Urothelium cell line (cell line): Measurements from ENCODE around the gene SPRED1.

Experiments used
- DNase-seq: peaks from one replicate; pipeline ENCODE4 v3.0.0; 2011; ENCODE audit warnings: low spot score, mixed read lengths
- FAIRE-seq: peaks from 2 replicates; lab custom pipeline; 2011; peaks lifted over from hg19 to GRCh38; lab: Jason Lieb, UNC

The SPRED1 gene

DNA sequence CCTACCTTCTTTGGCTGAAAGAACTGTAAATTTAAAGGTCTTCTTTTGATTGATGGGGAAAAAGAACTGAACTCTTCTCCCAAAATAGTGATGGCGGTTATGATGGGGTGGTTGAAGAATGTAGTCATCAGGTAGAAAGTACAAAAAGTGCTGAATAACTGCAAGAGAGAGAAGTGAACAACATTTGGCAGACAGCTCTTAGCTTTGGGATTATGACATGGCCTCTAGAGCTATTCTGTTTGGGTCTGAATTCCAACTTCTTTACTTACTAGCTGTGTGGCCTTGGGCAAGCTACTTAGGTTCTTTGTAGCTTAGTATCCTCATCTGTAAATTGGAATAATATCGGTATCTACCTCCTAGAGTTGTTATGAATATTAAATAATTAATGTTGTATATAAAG is 91.7 kb downstream of the SPRED1 start:
- DNase-seq, result no peak
- no peak for FAIRE-seq

DNA sequence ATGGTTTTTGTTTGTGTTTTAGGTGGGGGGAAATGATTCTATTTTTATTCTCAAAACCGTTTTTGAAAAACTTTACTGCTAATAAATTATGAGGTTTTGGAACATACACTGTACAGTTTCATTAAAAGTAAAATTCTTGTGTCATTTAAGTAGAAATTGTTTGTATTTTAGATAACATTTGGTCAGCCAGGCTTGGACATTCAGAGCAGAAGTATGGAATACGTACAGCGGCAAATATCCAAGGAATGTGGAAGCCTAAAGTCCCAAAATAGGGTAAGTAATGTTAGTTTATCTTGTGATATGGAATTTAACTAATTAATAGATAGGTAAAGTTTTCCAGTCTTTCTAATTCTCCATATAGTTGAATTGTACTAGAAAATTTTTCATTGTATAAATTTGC is 96.6 kb downstream of the SPRED1 start:
- FAIRE-seq, result no peak
- no peak for DNase-seq

DNA sequence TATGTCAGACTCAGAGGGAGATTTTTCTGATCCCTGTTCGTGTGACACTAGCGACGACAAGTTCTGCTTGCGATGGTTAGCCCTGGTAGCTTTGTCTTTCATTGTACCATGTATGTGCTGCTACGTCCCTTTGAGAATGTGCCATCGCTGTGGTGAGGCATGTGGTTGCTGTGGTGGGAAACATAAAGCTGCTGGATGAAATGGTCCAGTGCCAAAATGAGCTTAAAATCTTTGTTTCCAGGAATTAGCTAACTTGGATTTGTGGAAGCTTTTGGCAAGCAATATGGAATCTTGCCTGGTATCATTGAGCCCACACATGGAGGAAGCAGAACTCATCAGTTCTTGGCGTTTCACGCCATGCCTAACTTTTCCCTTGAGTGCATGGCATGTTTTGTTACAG is 98.8 kb downstream of the SPRED1 start:
- no peak for DNase-seq
- no peak for FAIRE-seq

DNA sequence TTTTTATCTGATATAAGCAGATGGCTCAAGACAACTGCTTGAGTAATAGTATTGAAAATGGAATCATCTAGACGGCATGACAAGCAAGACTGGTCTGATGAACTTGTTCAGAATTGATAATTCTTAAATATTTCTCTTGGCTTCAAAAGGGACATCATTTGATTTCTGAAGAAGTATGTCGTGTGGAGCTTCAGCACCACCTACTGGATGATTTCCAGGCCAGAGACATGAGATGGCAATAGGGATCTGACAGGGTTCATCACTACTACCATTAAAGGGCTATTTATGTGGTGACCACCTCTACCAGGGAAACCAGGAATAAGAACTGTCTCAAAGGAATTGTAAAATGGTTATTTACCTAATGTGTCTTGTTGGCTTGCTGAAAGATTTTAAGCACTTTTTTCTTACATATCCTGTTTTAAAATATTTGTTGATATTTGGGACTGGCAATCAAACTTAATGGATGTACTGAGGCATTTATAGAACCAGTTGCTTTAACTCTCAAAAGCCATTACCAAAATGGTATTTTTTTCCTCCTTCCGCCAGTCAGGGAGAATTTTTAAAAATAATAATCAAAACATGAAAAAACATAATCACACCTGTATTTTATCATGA is 101.8 kb downstream of the SPRED1 start:
- peak; percentile 27 for DNase-seq
- no peak for FAIRE-seq

DNA sequence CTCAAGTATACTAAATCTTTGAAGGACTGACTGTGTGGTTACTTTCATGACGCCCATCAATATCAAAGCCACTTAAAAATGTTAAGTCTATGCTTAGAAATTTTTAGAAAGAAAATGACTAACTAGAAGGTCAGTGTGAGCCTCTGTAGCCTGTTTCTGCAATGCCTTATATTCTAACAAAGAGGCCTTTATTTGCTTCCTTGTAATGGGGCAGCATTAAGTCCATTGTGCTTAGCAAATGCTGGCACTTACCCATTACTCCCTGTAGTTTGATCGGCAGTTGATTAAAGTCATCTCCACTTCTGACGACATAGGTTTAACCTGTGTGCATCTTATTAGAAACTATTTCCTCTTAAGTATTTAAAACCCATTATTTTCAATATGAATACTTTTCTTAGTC is 109.7 kb downstream of the SPRED1 start:
- FAIRE-seq, result no peak

DNA sequence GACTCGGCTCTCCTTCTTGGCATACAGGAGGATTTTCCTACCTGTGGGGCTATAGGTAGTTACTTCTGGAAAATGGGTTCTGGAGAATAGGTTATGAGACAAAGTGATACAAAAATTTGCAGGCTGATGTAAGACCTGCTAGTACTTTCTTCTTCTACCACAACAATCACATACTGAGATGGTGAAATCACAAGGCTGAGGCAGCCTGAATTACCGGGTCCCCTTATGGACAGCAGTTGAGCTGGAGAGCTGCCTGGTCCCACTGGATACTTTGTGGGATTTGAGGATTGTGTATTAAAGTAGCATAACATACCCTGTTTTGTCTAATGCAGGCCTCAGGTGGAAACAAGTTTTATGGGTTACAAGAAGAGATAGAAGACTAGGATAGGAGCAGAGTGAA is 114.8 kb downstream of the SPRED1 start:
- FAIRE-seq (no peak), DNase-seq (no peak)

More for the DNA sequence above, 109.7 kb downstream of the SPRED1 start:
- DNase-seq, result no peak

DNA sequence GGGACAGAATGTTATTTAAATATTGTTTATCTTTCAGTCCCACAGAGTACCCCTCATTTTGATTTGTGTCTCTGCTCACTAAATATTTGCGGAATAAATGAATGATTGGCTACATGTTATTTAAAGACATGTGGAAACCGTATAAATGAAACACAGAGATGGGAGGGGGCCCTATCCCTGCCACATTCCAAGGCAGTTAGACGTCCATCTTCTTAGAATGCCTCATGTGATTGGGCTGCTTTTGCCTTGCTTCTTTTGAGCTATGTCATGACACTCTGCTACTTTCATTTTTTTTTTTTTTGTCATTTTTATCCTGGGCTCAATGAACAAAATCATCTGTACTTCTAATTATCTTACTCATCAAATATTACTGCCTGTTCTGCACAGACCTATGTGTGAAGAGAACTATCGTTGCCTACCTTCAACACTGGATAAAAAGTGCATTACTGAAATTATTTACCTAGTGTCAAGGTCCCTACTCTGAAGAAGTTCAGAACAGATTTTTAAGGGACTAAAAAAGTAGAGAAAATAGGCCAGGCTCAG is 117.4 kb downstream of the SPRED1 start:
- DNase-seq, result no peak

DNA sequence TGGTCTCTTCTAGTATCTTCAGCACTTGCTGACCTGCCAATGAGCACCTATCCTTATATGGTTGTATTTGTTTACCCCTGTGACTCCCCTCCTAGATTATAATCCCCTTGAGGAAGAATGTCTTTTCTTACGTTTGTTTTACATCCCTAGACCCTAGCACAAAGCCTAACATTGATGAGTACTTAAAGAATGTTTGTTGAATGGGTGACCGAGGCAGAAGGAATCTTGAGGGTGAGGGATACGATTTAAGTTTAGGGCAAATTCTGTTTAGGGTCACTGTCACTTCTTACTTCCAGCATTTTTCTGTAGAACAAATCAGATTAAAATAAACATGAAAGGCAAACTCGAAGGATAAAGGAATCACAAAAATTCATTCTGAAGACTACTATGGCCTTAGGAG is 120.4 kb downstream of the SPRED1 start:
- DNase-seq, result no peak
- no peak for FAIRE-seq

More for the DNA sequence above, 117.4 kb downstream of the SPRED1 start:
- no peak for FAIRE-seq

DNA sequence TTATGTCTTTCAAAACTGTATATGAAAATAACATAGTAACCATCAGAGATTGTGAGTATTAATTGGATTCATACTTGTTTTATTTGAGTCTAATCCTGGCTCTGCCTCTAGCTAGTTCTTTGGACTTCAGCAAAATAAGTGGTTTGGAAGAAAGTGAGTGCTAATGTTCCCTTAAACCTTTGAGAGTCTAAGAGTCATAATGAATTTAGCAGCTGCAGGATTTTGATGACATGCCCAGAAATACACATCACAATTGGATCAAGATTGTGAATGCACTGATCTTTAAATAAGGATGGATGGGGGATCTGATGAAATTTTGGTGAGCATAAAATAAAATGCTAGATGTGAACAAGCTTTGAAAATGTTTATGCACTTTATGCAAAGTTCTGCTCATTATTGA is 121.4 kb downstream of the SPRED1 start:
- FAIRE-seq (no peak), DNase-seq (no peak)

DNA sequence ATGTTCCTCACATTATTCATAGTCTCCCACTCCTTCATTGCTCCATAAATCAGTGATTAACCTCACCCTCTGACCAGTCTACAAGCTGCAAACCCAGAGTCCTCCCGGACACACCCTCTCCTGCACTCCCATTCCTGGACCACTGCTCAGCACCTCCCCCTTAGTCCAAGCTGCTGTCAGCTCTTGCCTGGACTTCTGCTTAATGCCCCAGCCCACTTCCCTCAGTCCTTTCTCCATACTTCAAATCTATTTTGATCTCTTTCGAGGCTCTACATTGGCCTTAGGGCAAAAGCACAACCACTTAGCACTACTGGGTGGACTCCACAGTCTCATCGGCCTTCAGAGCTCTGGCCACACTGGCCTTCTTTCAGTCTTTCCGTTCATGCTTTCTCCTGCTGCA is 121.9 kb downstream of the SPRED1 start:
- FAIRE-seq, result no peak

DNA sequence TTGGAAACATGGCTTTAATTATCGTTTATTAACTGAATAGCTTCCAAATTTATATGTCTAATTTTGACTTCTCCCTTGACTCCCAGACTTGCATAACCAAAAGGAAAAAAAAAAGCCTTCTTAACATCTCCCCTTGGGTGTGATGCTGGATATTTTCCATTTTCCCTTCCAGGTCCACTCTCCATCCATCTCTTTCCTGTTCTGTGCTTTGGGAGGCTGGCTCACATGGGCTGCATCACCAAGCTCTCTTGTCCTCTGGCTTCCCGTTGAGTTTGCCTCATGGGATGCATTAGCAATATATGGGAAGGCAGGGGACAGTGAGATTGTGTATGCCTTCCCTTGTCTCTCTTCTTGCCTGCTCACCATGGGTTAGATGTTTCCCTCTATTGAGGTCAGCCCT is 123.4 kb downstream of the SPRED1 start:
- no peak for DNase-seq
- FAIRE-seq, result no peak

More for the DNA sequence above, 121.9 kb downstream of the SPRED1 start:
- no peak for DNase-seq

DNA sequence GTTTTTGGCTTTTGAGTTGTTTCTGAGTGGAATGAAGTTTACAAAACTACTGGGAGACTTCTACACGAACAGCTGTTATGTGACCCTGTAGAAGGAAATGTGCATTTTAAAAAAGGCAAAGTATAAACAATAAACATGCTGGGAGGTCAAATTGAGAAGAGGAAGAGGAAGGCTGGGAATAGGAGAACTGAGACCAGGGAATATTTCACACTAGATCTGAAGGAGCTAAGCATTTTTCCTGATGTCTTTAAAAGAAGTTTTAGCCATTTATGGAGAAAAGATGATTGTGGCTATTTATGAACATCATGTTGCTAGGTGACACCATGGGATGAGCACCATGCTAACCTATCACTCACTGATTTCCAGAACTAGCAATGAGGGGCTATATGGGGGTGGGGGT is 125.0 kb downstream of the SPRED1 start:
- DNase-seq (no peak), FAIRE-seq (no peak)

DNA sequence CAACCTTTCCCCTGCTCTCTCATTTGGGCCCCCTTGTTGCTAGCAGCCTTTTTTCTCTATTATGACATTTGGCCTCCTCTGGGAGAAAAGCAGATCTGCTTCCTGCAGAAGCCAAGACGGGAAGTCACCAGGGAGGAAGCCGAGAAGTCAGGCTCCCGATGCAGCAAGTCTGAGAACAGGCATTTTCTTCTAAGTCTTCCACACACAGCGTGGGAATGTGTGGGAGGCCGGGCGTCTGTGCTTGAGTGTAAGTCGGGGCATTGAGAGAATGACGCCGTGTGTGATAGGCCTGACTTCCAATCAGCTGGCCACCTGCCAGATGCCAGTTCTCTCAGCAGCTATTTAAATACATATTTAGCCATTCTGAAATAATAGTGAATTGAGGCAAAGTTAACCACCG is 125.5 kb downstream of the SPRED1 start:
- no peak for DNase-seq
- no peak for FAIRE-seq

DNA sequence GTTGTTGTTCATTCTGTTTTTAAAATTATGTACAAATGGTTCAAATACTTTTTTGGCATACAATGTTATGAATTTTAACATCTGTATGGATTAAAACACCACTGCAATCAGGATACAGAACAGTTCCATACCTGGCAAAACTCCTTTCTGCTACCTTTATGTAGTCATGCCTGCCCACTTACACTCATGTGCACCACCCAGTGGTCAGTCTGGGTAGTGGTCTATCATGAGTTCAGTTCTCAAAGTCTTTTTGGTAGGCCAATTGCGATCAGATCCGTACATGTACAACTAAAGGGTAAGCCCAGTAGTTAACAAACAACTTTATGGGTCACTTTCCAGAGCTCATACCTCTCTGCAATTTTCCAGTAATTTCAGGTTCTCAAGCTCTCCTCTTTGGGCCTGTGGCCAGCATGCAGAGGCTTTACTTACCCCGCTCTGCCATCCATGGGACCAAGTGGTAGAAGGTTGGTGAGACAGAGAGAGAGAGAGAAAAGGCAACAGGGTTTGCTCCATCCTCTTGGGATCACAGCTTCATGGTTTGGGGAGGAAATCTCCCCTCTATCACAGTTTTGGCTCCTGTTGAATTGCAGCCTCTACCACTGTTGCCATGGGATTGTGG is 137.4 kb downstream of the SPRED1 start:
- peak; percentile 91 for FAIRE-seq
- DNase-seq, result peak; percentile 66

DNA sequence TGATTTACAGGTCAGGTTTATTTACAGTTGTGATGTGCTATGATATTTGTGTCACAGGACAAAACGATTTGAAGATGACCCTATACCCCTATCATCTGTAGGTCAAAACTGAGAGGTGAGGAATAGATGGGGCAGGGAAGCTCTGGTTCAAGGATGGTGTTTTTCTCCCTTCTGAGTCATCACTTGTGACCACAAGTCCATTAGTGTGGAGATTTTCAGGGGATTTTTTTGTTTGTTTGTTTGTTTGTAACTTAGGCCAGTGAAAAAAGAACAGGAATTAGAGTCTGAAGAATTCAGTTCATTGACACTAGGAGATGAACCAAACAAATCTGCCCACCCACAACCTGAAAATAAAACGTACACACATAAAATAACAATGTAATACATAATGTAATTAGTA is 138.6 kb downstream of the SPRED1 start:
- FAIRE-seq (no peak), DNase-seq (no peak)

DNA sequence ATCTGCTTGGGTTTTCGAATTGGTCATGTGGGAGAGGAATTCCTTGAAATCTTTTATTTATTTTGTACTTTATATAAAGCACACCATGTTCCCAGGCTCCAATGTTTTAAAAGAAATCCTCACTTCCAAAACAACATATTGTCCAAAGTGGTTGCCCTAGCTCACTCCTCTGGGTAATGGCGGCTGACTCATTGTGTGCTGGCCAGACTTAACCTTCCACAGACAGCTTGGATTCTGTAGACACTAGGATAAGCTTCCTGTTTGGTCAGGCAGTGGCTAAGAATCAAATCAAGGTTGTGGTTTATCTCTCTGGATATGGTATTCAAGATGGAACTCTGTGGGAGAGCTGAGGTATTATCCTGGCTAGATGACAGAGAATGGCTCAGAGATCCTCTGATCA is 145.5 kb downstream of the SPRED1 start:
- DNase-seq (peak; percentile 77), FAIRE-seq (peak; percentile 77)

DNA sequence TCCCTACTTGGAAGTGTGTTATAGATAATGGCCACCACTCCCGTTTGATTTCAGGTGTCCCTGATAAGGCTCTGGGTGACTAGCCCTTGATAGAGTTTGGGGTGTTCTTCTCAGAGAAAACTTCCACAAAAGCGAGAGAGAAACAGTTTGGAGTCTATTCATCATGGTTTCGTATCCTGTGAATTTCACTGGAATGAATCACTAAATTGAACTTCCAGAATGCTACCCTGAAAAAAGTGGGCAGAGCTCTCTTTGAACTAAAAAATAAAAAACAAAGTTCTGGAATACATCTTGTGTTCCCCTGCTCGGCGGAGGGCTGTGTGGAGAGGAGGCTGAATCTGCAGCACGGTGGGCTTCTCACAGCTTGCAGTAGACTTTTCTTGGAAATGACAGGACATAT is 148.5 kb downstream of the SPRED1 start:
- FAIRE-seq (no peak), DNase-seq (no peak)

DNA sequence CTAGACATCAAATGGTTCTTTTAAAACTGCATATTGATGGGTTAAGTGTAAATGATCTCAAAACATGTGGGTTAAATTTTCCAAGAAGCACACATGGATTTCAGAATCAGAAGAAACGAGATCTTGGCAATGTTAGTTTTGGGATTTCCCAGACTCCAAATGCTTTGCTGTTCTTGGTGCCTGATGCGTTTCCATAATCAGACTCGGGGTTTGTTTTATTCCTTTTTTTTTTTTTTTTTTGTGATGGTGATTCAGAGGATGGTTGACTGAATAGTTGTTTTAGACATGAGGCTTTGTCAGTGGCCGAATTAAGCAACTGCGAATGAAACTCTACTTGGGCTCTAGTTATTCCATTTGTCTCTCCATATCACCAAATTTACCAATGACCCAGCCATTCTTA is 149.1 kb downstream of the SPRED1 start:
- FAIRE-seq, result no peak
- no peak for DNase-seq

DNA sequence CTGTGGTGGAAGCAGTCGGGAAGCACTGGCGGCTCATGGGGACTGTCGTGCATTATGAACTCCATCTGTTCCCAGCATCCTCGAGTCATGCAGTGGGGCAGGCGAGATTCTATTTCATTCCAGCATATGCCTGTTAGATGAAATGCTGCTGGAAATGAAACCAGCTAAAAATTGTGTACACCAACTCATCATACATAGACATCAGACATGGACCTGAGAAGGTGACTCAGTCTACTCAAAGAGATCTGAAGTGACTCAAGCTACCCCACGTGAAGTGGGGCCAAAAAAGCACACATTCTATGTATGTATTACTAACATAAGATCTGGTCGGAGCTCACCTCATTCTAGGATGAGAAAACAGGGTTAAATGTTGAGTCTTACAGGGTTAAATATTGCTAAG is 153.8 kb downstream of the SPRED1 start:
- FAIRE-seq (no peak), DNase-seq (no peak)
